GM18505 (cell line): ENCODE results near the gene RNF125.

ENCODE experiments used
- ATAC-seq: cut with Tn5 transposase; IDR thresholded peaks from one replicate; pipeline ENCODE4 v1.9.1; 2021; ENCODE audit not compliant: unreplicated experiment
- POLR2A ChIP-seq: IDR thresholded peaks from 4 replicates; pipeline ENCODE4 v1.6.1; 2011; ENCODE audit warnings: borderline replicate concordance; ENCODE audit not compliant: insufficient read depth, insufficient read length; ENCODE audit errors: extremely low read depth

Gene RNF125

GRCh38 chr18:32091325-32091723, 72.7 kb downstream of the RNF125 start:
- no peak for ATAC-seq
- TF ChIP-seq POLR2A: no peak

- peak; percentile 55 for ATAC-seq
- TF ChIP-seq POLR2A: peak; percentile 85
Measured at GRCh38 chr18:32091724-32092421, 73.2 kb downstream of the RNF125 start, which contains the start of gene RNF138. TSS of gene RNF138 (plus strand) at chr18:32091874. CDS start at chr18:32092777, 903 bp downstream.

- ATAC-seq: peak; percentile 77
- TF ChIP-seq POLR2A: peak; percentile 73
Measured at GRCh38 chr18:32092422-32093101, 73.9 kb downstream of the RNF125 start.

- TF ChIP-seq POLR2A: peak; percentile 32
Measured at GRCh38 chr18:32093102-32093511, 74.5 kb downstream of the RNF125 start.

GRCh38 chr18:32093523-32093922, 74.9 kb downstream of the RNF125 start:
- TF ChIP-seq POLR2A: no peak
- no peak for ATAC-seq

More at GRCh38 chr18:32093102-32093511, 74.5 kb downstream of the RNF125 start:
- peak; percentile 24 for ATAC-seq

GRCh38 chr18:32095192-32095899, 76.7 kb downstream of the RNF125 start:
- no peak for TF ChIP-seq POLR2A
- ATAC-seq: no peak

GRCh38 chr18:32095900-32096229, 77.2 kb downstream of the RNF125 start:
- TF ChIP-seq POLR2A: no peak
- no peak for ATAC-seq

- no peak for ATAC-seq
- no peak for TF ChIP-seq POLR2A
Measured at GRCh38 chr18:32096946-32097345, 78.3 kb downstream of the RNF125 start.

- no peak for ATAC-seq
- TF ChIP-seq POLR2A: no peak
Measured at GRCh38 chr18:32104516-32104915, 85.9 kb downstream of the RNF125 start.

GRCh38 chr18:32110005-32110404, 91.4 kb downstream of the RNF125 start:
- ATAC-seq: no peak
- TF ChIP-seq POLR2A: no peak

GRCh38 chr18:32111706-32112105, 93.1 kb downstream of the RNF125 start:
- no peak for ATAC-seq

GRCh38 chr18:32112826-32113225, 94.2 kb downstream of the RNF125 start:
- no peak for TF ChIP-seq POLR2A
- ATAC-seq: no peak

More at GRCh38 chr18:32111706-32112105, 93.1 kb downstream of the RNF125 start:
- no peak for TF ChIP-seq POLR2A

- ATAC-seq: no peak
- no peak for TF ChIP-seq POLR2A
Measured at GRCh38 chr18:32114293-32114942, 95.8 kb downstream of the RNF125 start.

- no peak for ATAC-seq
- no peak for TF ChIP-seq POLR2A
Measured at GRCh38 chr18:32122039-32122438, 103.4 kb downstream of the RNF125 start.
